A549 treated with CpdA at 1 μM for 4 hours (cell line): ENCODE data around the gene NECAB3. TPM values are rescaled to one million over a fixed set of nuclear protein-coding genes. Genes with fewer than 3 reads are reported as not detected.

Source experiments
- total RNA-seq: library from RNA; stranded (reverse); fragments of 200-300 nt; extraction: Qiagen RNA extraction; gene quantifications from 5 replicates; pipeline ENCODE4 v1.2.3, GENCODE V29; 2022; ENCODE audit warnings: low read depth

NECAB3 gene, protein sequence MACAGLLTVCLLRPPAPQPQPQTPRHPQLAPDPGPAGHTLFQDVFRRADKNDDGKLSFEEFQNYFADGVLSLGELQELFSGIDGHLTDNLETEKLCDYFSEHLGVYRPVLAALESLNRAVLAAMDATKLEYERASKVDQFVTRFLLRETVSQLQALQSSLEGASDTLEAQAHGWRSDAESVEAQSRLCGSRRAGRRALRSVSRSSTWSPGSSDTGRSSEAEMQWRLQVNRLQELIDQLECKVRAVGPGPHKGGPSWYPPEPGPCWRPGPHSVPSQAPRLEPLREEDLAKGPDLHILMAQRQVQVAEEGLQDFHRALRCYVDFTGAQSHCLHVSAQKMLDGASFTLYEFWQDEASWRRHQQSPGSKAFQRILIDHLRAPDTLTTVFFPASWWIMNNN
- 10.7 to 15.2 TPM (median 14.2 TPM) in 5 replicates for total RNA-seq

GRCh38 chr20:33674294-33675135, at the start of gene NECAB3:
Gene NECAB3, minus strand, starts transcription at chr20:33674428. Its CDS starts 76 bp downstream, at chr20:33674352.

DNA sequence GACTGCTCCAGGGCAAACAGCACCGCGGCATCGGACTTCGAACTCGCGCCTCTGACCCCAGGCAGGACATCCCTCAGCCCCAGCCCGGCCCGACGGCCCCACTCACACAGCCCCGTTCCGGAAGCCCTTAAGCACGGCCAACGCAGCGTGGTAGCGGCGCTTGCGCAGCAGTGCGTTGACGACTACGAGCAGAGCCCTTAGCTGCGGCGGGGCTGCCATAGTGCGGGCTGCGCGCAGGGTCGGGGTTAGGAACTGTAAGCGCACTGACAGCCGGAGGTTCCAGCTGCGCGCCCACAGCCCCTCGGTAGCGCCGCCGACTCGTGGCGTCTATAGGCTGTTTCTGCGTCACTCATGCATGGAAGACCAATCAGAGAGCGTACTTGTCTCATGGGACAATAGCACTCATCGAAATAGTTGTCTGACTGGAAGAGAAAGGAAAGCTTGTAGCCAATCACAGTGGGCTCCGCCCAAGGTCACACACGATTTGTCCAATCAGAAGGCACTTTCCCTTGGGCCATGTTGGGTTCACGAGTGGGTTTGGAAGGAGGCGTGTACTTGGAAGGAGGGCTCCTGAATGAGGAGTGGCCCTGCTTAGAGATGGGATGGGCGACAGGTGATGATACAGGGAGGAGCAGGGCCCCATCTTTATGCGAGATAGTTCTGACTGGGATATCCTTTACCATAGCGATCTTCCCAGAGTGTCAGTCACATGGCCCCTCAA, 45.9 kb upstream of the NECAB3 start, which contains the start of gene PXMP4:
Gene PXMP4, minus strand, starts transcription at position 322 of the 721 bp plus-strand sequence. Its CDS starts 103 bp downstream, at position 219.

GRCh38 chr20:33686100-33686983, 12.1 kb upstream of the NECAB3 start, which contains the start of gene E2F1:
Gene E2F1, minus strand, starts transcription at chr20:33686385. Its CDS starts 121 bp downstream, at chr20:33686264.

DNA sequence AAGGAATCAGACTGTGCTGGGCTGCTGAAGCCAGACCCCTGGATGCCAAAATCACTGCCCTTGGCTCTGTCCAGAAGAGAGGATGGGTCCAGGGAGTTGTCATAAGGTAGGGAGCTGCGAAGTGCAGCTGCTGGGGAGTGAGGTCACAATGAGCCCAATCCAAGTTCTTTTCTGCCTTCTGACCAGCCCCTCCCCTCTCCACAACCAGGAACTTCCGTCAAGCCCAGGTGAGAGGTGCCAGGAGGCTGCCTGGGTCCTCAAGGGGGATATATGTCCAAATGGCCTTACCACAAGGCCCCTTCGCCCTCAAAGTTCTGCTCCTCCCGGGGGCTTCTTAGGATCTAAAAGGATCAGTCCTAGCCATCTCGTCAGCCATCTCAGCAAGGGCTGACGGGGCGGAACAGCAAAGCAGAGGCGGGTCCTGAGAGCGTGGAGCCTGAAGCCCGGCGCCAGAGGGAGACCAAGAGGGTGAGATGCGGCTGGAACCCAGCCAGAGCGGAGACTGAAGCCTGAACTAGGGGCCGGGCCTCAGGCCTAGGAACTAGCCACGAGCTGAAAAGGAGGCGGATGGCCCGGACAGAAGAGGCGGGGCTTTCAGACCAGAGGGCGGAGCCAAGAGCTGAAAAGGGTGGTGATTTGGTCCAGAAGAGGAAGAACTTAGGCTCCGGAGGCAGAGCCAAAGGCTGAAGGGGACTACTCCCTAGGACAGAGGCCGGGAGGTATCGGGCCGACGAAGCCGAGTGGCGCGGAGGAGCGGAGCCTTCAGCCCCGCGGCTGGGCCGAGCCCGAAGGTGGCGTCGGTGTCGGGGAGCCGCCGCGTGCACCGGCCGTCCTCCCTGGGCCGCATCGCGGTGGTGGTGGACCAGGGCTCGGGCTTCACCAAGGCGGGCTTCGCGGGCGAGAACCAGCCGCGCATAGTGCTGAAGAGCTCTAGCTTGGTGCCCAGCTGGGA, 7.7 kb downstream of the NECAB3 start, which contains the start of gene ACTL10:
Gene ACTL10, plus strand, starts transcription at position 651 of the 952 bp plus-strand sequence. CDS start 555 bp downstream, outside the sequence.

DNA sequence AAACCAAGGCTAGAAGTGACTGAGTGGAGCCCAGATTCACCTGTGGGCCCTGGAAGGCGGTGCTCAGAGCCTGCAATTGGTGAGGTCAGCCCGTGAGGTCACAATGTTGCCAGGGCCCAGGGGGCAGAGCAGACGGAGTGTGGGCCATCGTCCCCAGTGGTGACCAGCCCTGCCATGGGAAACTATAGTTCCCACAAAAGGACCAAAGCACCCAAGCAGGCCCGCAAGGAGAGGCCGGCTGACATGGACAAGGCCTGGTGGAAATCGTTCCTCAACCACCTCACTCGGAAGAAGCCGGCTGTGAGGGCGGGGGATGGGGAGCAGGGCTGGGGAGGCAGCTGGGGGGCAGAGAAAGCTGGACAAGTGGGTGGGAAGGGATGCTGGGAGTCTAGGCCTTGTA, 12.1 kb downstream of the NECAB3 start, which contains the start of gene C20orf144:
Gene C20orf144, plus strand, starts transcription at position 156 of the 400 bp plus-strand sequence. Its CDS starts 19 bp downstream, at position 175.

Other genes starting within 250 kb of the NECAB3 start
- gene SNTA1, start 230.7 kb downstream of the NECAB3 start, total RNA-seq, result 8.0 to 11.2 TPM (median 10.6 TPM) in 5 replicates
- 4.6 to 7.7 TPM (median 6.0 TPM) in 5 replicates for gene CBFA2T2, start 184.3 kb downstream of the NECAB3 start, total RNA-seq
- gene C20orf144, start 12.1 kb downstream of the NECAB3 start, total RNA-seq, result 0.06 to 0.18 TPM (median 0.09 TPM) in 5 replicates
- gene ACTL10, start 7.5 kb downstream of the NECAB3 start, total RNA-seq, result 0.02 TPM in 1 of 5 replicates, not detected in the others
- 27.2 to 31.6 TPM (median 29.4 TPM) in 5 replicates for gene E2F1, start 12.0 kb upstream of the NECAB3 start, total RNA-seq
- 4.3 to 8.1 TPM (median 5.7 TPM) in 5 replicates for gene PXMP4, start 45.9 kb upstream of the NECAB3 start, total RNA-seq
- gene ZNF341, start 57.6 kb upstream of the NECAB3 start, total RNA-seq, result 2.9 to 5.5 TPM (median 4.4 TPM) in 5 replicates
- gene CHMP4B, start 136.9 kb upstream of the NECAB3 start, total RNA-seq, result 160 to 203 TPM (median 186 TPM) in 5 replicates